UCSD-AML1 (cell line): ENCODE results near the gene ETNK2.

Source experiments
- DNase-seq: peaks from one replicate; lab custom pipeline; 2025; ENCODE audit not compliant: unreplicated experiment; lab: John Stamatoyannopoulos, UW

Gene ETNK2

GRCh38 chr1:204127597-204128242 is 24.1 kb downstream of the ETNK2 start:
- DNase-seq: peak; percentile 49

GRCh38 chr1:204126956-204127355 is 24.9 kb downstream of the ETNK2 start:
- DNase-seq: no peak

GRCh38 chr1:204126386-204126785 is 25.5 kb downstream of the ETNK2 start:
- no peak for DNase-seq

- DNase-seq: no peak
Measured at GRCh38 chr1:204125759-204126351, 26.0 kb downstream of the ETNK2 start.

GRCh38 chr1:204124639-204125038 is 27.2 kb downstream of the ETNK2 start:
- no peak for DNase-seq

GRCh38 chr1:204123376-204123775 is 28.5 kb downstream of the ETNK2 start:
- DNase-seq: no peak

GRCh38 chr1:204121840-204122555 is 29.8 kb downstream of the ETNK2 start:
- no peak for DNase-seq

- no peak for DNase-seq
Measured at GRCh38 chr1:204116539-204116938, 35.3 kb downstream of the ETNK2 start.

- DNase-seq: no peak
Measured at GRCh38 chr1:204115116-204115515, 36.7 kb downstream of the ETNK2 start.

- DNase-seq: no peak
Measured at GRCh38 chr1:204114606-204115005, 37.2 kb downstream of the ETNK2 start.

GRCh38 chr1:204113896-204114295 is 37.9 kb downstream of the ETNK2 start:
- DNase-seq: no peak

- DNase-seq: no peak
Measured at GRCh38 chr1:204112876-204113730, 38.7 kb downstream of the ETNK2 start.

GRCh38 chr1:204110894-204111633 is 40.8 kb downstream of the ETNK2 start:
- DNase-seq: no peak

- DNase-seq: no peak
Measured at GRCh38 chr1:204108312-204109141, 43.3 kb downstream of the ETNK2 start.

GRCh38 chr1:204107892-204108291 is 44.0 kb downstream of the ETNK2 start:
- no peak for DNase-seq

- DNase-seq: no peak
Measured at GRCh38 chr1:204106825-204107224, 45.0 kb downstream of the ETNK2 start.

GRCh38 chr1:204105131-204105515 is 46.7 kb downstream of the ETNK2 start:
- no peak for DNase-seq

GRCh38 chr1:204104331-204105130 is 47.3 kb downstream of the ETNK2 start:
- no peak for DNase-seq

- DNase-seq: no peak
Measured at GRCh38 chr1:204103431-204103741, 48.5 kb downstream of the ETNK2 start.
